H9 (cell line): ENCODE data around the gene RPS23. TPM values are rescaled to one million over a fixed set of nuclear protein-coding genes. Genes with fewer than 3 reads are reported as not detected.

Experiments
- DNase-seq: peaks from one replicate; pipeline ENCODE4 v3.0.0-alpha.2; 2017
- H2AFZ ChIP-seq: one replicate; pipeline ENCODE4 v1.6.1; 2013; ENCODE audit warnings: mild to moderate bottlenecking, low read length, control low read depth, moderate library complexity
- H2AK5ac ChIP-seq: 2 replicates; pipeline ENCODE4 v1.6.1; 2013; ENCODE audit warnings: low read length, control low read depth, mixed read lengths; ENCODE audit not compliant: insufficient read length
- H2BK120ac ChIP-seq: one replicate; pipeline ENCODE4 v1.6.1; 2013; ENCODE audit warnings: low read depth, mild to moderate bottlenecking, low read length, control low read depth, inconsistent platforms; ENCODE audit not compliant: poor library complexity, severe bottlenecking
- H2BK12ac ChIP-seq: 2 replicates; pipeline ENCODE4 v1.6.1; 2013; ENCODE audit warnings: low read length, control low read depth, mixed read lengths, low read depth; ENCODE audit not compliant: insufficient read length
- H2BK15ac ChIP-seq: 2 replicates; pipeline ENCODE4 v1.6.1; 2013; ENCODE audit warnings: low read depth, low read length, control low read depth
- H2BK20ac ChIP-seq: one replicate; pipeline ENCODE4 v1.6.1; 2013; ENCODE audit warnings: low read depth, mild to moderate bottlenecking, low read length, control low read depth, inconsistent platforms; ENCODE audit not compliant: poor library complexity, severe bottlenecking
- H2BK5ac ChIP-seq: 2 replicates; pipeline ENCODE4 v1.6.1; 2013; ENCODE audit warnings: low read length, control low read depth, mixed read lengths; ENCODE audit not compliant: insufficient read length
- H3K14ac ChIP-seq: 2 replicates; pipeline ENCODE4 v1.6.1; 2013; ENCODE audit warnings: low read length, control low read depth; ENCODE audit not compliant: insufficient read depth
- H3K18ac ChIP-seq: 2 replicates; pipeline ENCODE4 v1.6.1; 2013; ENCODE audit warnings: low read depth, mild to moderate bottlenecking, mixed read lengths, low read length, control low read depth; ENCODE audit not compliant: insufficient read length
- H3K23ac ChIP-seq: 2 replicates; pipeline ENCODE4 v1.6.1; 2013; ENCODE audit warnings: low read length, control low read depth, mixed read lengths, low read depth; ENCODE audit not compliant: insufficient read length
- H3K23me2 ChIP-seq: 2 replicates; pipeline ENCODE4 v1.6.1; 2013; ENCODE audit warnings: low read depth, mild to moderate bottlenecking, mixed read lengths, low read length, control low read depth; ENCODE audit not compliant: insufficient read length, poor library complexity, severe bottlenecking
- H3K27ac ChIP-seq: 2 replicates; pipeline ENCODE4 v1.5.1; 2013; ENCODE audit warnings: low read length, control low read depth, mixed read lengths, low read depth; ENCODE audit not compliant: insufficient read length
- H3K27me3 ChIP-seq: 2 replicates; pipeline ENCODE4 v1.6.1; 2013; ENCODE audit warnings: low read length, control low read depth, inconsistent platforms; ENCODE audit not compliant: insufficient read depth
- H3K4ac ChIP-seq: 2 replicates; pipeline ENCODE4 v1.6.1; 2013; ENCODE audit warnings: low read depth, mild to moderate bottlenecking, control low read depth, inconsistent platforms, low read length, moderate library complexity
- H3K4me1 ChIP-seq: 2 replicates; pipeline ENCODE4 v1.6.1; 2013; ENCODE audit warnings: low read length, control low read depth, inconsistent platforms; ENCODE audit not compliant: insufficient read depth
- H3K4me2 ChIP-seq: 2 replicates; pipeline ENCODE4 v1.6.1; 2013; ENCODE audit warnings: low read length, control low read depth, mixed read lengths; ENCODE audit not compliant: insufficient read length, insufficient read depth
- H3K56ac ChIP-seq: 2 replicates; pipeline ENCODE4 v1.6.1; 2013; ENCODE audit warnings: low read depth, mild to moderate bottlenecking, mixed read lengths, low read length, control low read depth; ENCODE audit not compliant: insufficient read length
- H3K79me1 ChIP-seq: 2 replicates; pipeline ENCODE4 v1.6.1; 2013; ENCODE audit warnings: low read depth, mild to moderate bottlenecking, moderate library complexity, low read length, control low read depth, inconsistent platforms; ENCODE audit not compliant: insufficient read depth, poor library complexity, severe bottlenecking
- H3K79me2 ChIP-seq: 2 replicates; pipeline ENCODE4 v1.6.1; 2013; ENCODE audit warnings: low read length, control low read depth, inconsistent platforms; ENCODE audit not compliant: insufficient read depth
- H3K9ac ChIP-seq: 2 replicates; pipeline ENCODE4 v1.6.1; 2013; ENCODE audit warnings: low read length, control low read depth, mixed read lengths; ENCODE audit not compliant: insufficient read length; ENCODE audit errors: extremely low read depth
- H3K9me3 ChIP-seq: one replicate; pipeline ENCODE4 v1.6.1; 2013; ENCODE audit warnings: low read depth, low read length, inconsistent platforms; ENCODE audit not compliant: control insufficient read depth
- H3T11ph ChIP-seq: one replicate; pipeline ENCODE4 v1.6.1; 2013; ENCODE audit warnings: mild to moderate bottlenecking, low read length, control low read depth, inconsistent platforms
- H4K20me1 ChIP-seq: one replicate; pipeline ENCODE4 v1.6.1; 2013; ENCODE audit not compliant: control insufficient read depth, insufficient read length, insufficient read depth
- H4K5ac ChIP-seq: 2 replicates; pipeline ENCODE4 v1.6.1; 2013; ENCODE audit warnings: low read depth, mild to moderate bottlenecking, mixed read lengths, low read length, control low read depth; ENCODE audit not compliant: insufficient read length
- H4K8ac ChIP-seq: replicated peaks from 2 replicates; pipeline ENCODE4 v1.6.1; 2013; ENCODE audit warnings: low read length, control low read depth, mixed read lengths, low read depth; ENCODE audit not compliant: insufficient read length
- H4K91ac ChIP-seq: 2 replicates; pipeline ENCODE4 v1.6.1; 2013; ENCODE audit warnings: low read depth, mild to moderate bottlenecking, moderate library complexity, mixed read lengths, low read length, control low read depth; ENCODE audit not compliant: insufficient read length
- H3K27ac Mint-ChIP-seq, 3 experiments: 2 replicates in 2 of 3; 3 replicates in 1 of 3; pipeline ENCODE4 v1.8.0; 2020 to 2021; ENCODE audit warnings: mixed read lengths in 3 of 3, mild to moderate bottlenecking in 1 of 3, moderate library complexity in 1 of 3
- H3K27me3 Mint-ChIP-seq: 2 replicates; pipeline ENCODE4 v1.8.0; 2021; ENCODE audit warnings: low read depth, mild to moderate bottlenecking, moderate library complexity, mixed read lengths
- H3K36me3 Mint-ChIP-seq, 3 experiments: 2 replicates in 2 of 3; 3 replicates in 1 of 3; pipeline ENCODE4 v1.8.0; 2020 to 2021; ENCODE audit warnings: low read depth in 3 of 3, mixed read lengths in 3 of 3; ENCODE audit not compliant: insufficient read depth in 1 of 3
- H3K4me1 Mint-ChIP-seq, 2 experiments: 2 replicates each; pipeline ENCODE4 v1.8.0; 2020; ENCODE audit warnings: mixed read lengths in 2 of 2
- H3K4me3 Mint-ChIP-seq, 2 experiments: 2 replicates in 1 of 2; 3 replicates in 1 of 2; pipeline ENCODE4 v1.8.0; 2020 to 2021; ENCODE audit warnings: mild to moderate bottlenecking in 2 of 2, mixed read lengths in 2 of 2, moderate library complexity in 1 of 2
- H3K9me3 Mint-ChIP-seq, 2 experiments: 2 replicates in 1 of 2; 3 replicates in 1 of 2; pipeline ENCODE4 v1.8.0; 2020; ENCODE audit warnings: mild to moderate bottlenecking in 2 of 2, mixed read lengths in 2 of 2, moderate library complexity in 1 of 2
- WGBS: extraction: QIAGEN DNeasy Blood & Tissue Kit; methylation state at CpG from one replicate; pipeline ENCODE4 v1.1.7; 2013; ENCODE audit warnings: missing lambda C conversion rate, low lambda C conversion rate, mixed read lengths; ENCODE audit not compliant: insufficient read length; ENCODE audit errors: extremely low coverage; 5-methylcytosine and 5-hydroxymethylcytosine counted together
- total RNA-seq: library from RNA; stranded (reverse); gene quantifications from 2 replicates; pipeline ENCODE4 v1.2.1, GENCODE V29; 2021
- TF ChIP-seq, protein P1 (sequence below): fragments of 200-600 bp; sonication (generic); conservative IDR thresholded peaks from 3 replicates; pipeline ENCODE4 v1.8.0; 2021; ENCODE audit warnings: antibody characterized with exemption, mild to moderate bottlenecking

RPS23 gene
- total RNA-seq, 1 experiment from 2014 or later = 2,916 TPM

DNA sequence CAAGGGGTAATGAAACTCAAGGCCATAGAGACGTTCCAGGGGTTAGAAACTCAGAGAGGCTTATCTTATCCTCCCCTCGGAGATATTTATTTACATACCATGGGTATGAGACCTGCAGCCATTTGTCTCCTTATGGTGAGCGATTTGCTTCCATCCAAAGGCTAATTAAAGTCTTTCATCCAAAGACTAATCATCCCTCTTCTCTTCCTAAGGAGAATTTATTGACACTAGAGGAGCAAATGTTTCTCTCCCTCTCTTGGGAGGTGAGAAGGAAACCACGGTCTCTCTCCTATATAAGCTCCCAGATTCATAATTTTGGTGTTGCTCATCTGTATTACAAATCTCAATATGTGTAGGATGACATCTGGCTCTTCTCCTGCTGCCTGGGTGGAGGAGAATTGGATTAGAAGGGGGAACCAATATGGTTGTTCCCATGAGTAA lies 31.0 kb upstream of the RPS23 start:
- Histone ChIP-seq H3K9ac (no peak overlapping the region), H3K18ac (no peak overlapping the region), H3K79me1 (no peaks in the 10 kb centered on the region), H2AFZ (no peak overlapping the region), H2BK120ac (no peak overlapping the region), H4K5ac (no peak overlapping the region), H4K91ac (no peak overlapping the region), H2AK5ac (no peak overlapping the region), H2BK5ac (no peak overlapping the region), H3T11ph (no peak overlapping the region), H4K8ac (no peak overlapping the region), H3K23ac (no peak overlapping the region), H3K23me2 (no peaks in the 10 kb centered on the region), H3K27me3 (no peaks in the 10 kb centered on the region), H3K14ac (no peak overlapping the region), H2BK20ac (no peak overlapping the region), H4K20me1 (no peaks in the 10 kb centered on the region), H3K79me2 (no peaks in the 10 kb centered on the region), H2BK12ac (no peak overlapping the region), H3K4me1 (no peaks in the 10 kb centered on the region; the same call in 1 of the 2 replicates), H3K9me3 (no peaks in the 10 kb centered on the region), H3K4ac (no peak overlapping the region), H2BK15ac (no peak overlapping the region), H3K4me2 (no peak overlapping the region), H3K56ac (no peak overlapping the region), H3K27ac (no peak overlapping the region)
- Mint-ChIP-seq H3K27ac (no peak overlapping the region), H3K36me3 (peaks cover 10 to 20% (median 12%) of the 10 kb centered on the region in 3 experiments), H3K4me3 (no peak overlapping the region), H3K4me1 (peaks cover 28 to 50% of the 10 kb centered on the region in 2 experiments), H3K27me3 (peaks cover 2% of the 10 kb centered on the region; the same call in 1 of the 2 replicates), H3K9me3 (peaks cover 7 to 15% of the 10 kb centered on the region in 2 experiments)
- no peak for DNase-seq
- WGBS = no CpG with 5 or more reads among the region's 4 CpGs
- TF ChIP-seq, protein P1, sequence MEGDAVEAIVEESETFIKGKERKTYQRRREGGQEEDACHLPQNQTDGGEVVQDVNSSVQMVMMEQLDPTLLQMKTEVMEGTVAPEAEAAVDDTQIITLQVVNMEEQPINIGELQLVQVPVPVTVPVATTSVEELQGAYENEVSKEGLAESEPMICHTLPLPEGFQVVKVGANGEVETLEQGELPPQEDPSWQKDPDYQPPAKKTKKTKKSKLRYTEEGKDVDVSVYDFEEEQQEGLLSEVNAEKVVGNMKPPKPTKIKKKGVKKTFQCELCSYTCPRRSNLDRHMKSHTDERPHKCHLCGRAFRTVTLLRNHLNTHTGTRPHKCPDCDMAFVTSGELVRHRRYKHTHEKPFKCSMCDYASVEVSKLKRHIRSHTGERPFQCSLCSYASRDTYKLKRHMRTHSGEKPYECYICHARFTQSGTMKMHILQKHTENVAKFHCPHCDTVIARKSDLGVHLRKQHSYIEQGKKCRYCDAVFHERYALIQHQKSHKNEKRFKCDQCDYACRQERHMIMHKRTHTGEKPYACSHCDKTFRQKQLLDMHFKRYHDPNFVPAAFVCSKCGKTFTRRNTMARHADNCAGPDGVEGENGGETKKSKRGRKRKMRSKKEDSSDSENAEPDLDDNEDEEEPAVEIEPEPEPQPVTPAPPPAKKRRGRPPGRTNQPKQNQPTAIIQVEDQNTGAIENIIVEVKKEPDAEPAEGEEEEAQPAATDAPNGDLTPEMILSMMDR = no peak
